BLaER1 (cell line): ENCODE measurements around the gene ZG16.
"Not testable (repeated sequence)": the region's sequence is repeated elsewhere in the genome, so short reads cannot be mapped to it uniquely, and the experiment has no call there.

Source experiments
- H3K27ac ChIP-seq: shearing (Covaris generic); formaldehyde crosslinking; 2 replicates; pipeline ENCODE4 v1.8.1; 2022
- H3K27me3 ChIP-seq: shearing (Covaris generic); formaldehyde crosslinking; 2 replicates; pipeline ENCODE4 v1.8.1; 2022
- H3K36me3 ChIP-seq: shearing (Covaris generic); formaldehyde crosslinking; 2 replicates; pipeline ENCODE4 v1.8.1; 2022
- H3K4me1 ChIP-seq: shearing (Covaris generic); formaldehyde crosslinking; 2 replicates; pipeline ENCODE4 v1.8.1; 2022
- H3K4me2 ChIP-seq: shearing (Covaris generic); formaldehyde crosslinking; 2 replicates; pipeline ENCODE4 v1.8.1; 2022
- H3K4me3 ChIP-seq: shearing (Covaris generic); formaldehyde crosslinking; 2 replicates; pipeline ENCODE4 v1.8.1; 2022
- H3K9ac ChIP-seq: shearing (Covaris generic); formaldehyde crosslinking; 2 replicates; pipeline ENCODE4 v1.8.1; 2022
- H3K9me3 ChIP-seq: shearing (Covaris generic); formaldehyde crosslinking; 2 replicates; pipeline ENCODE4 v1.8.1; 2022
- H4K20me1 ChIP-seq: shearing (Covaris generic); formaldehyde crosslinking; 2 replicates; pipeline ENCODE4 v1.8.1; 2022
- Cebpa-rat ChIP-seq: shearing (Covaris generic); IDR thresholded peaks from 2 replicates; pipeline ENCODE4 v1.8.1; 2022

The ZG16 gene

GRCh38 chr16:29789775-29790182 is 11.7 kb downstream of the ZG16 start:
- Histone ChIP-seq H3K27me3 (no peaks in the 10 kb centered on the region), H3K4me1 (peaks cover 37% of the 10 kb centered on the region), H3K9me3 (no peaks in the 10 kb centered on the region), H3K36me3 (peaks cover 24% of the 10 kb centered on the region), H4K20me1 (peaks cover 10% of the 10 kb centered on the region; the same call in 1 of the 2 replicates), H3K4me3 (peak overlapping the region; percentile 90), H3K4me2 (peak overlapping the region; percentile 93), H3K9ac (peak overlapping the region; percentile 85), H3K27ac (peak overlapping the region; percentile 90)
- no peak for TF ChIP-seq Cebpa-rat

- Histone ChIP-seq H3K4me2 (peak within 1 kb of the TSS; percentile 93), H3K4me1 (peaks cover 33% of the 10 kb centered on the region), H3K27ac (peak within 1 kb of the TSS; percentile 90), H3K36me3 (peaks cover 30% of the 10 kb centered on the region), H3K9me3 (no peaks in the 10 kb centered on the region), H4K20me1 (peaks cover 16% of the 10 kb centered on the region; the same call in 1 of the 2 replicates), H3K9ac (peak within 1 kb of the TSS; percentile 93), H3K27me3 (no peaks in the 10 kb centered on the region), H3K4me3 (peak within 1 kb of the TSS; percentile 90)
- TF ChIP-seq Cebpa-rat: no peak
Observed at GRCh38 chr16:29790183-29790948, 12.3 kb downstream of the ZG16 start, which contains the start of gene KIF22. Gene KIF22, plus strand, starts transcription at chr16:29790751. Its CDS starts 9 bp downstream, at chr16:29790760.

- no peaks in the 10 kb centered on the region for H3K27me3 ChIP-seq
- peak overlapping the region; percentile 90 for H3K4me3 ChIP-seq
- TF ChIP-seq Cebpa-rat: no peak
- H3K36me3 ChIP-seq: peaks cover 36% of the 10 kb centered on the region
- peak overlapping the region; percentile 73 for H3K4me2 ChIP-seq
- H4K20me1 ChIP-seq: peaks cover 18% of the 10 kb centered on the region; the same call in 1 of the 2 replicates
- peak overlapping the region; percentile 93 for H3K9ac ChIP-seq
- peaks cover 33% of the 10 kb centered on the region for H3K4me1 ChIP-seq
- no peaks in the 10 kb centered on the region for H3K9me3 ChIP-seq
- H3K27ac ChIP-seq: peak overlapping the region; percentile 90
Observed at GRCh38 chr16:29790949-29791844, 13.1 kb downstream of the ZG16 start.

- Histone ChIP-seq H4K20me1 (peaks cover 27% of the 10 kb centered on the region), H3K4me1 (peaks cover 33% of the 10 kb centered on the region), H3K27ac (peak overlapping the region; percentile 90; the same call in 1 of the 2 replicates), H3K9me3 (no peaks in the 10 kb centered on the region), H3K36me3 (peaks cover 45% of the 10 kb centered on the region), H3K4me2 (peak overlapping the region; percentile 73), H3K9ac (peak overlapping the region; percentile 93), H3K27me3 (no peaks in the 10 kb centered on the region), H3K4me3 (peak overlapping the region; percentile 90)
- TF ChIP-seq Cebpa-rat: no peak
Observed at GRCh38 chr16:29791845-29792807, 14.1 kb downstream of the ZG16 start.

GRCh38 chr16:29793153-29793552 is 15.1 kb downstream of the ZG16 start:
- Histone ChIP-seq H3K4me1 (peaks cover 33% of the 10 kb centered on the region), H4K20me1 (peaks cover 29% of the 10 kb centered on the region), H3K4me2 (peak overlapping the region; percentile 73; the same call in 1 of the 2 replicates), H3K36me3 (peaks cover 55% of the 10 kb centered on the region)
- not testable (repeated sequence) for H3K4me3 ChIP-seq, H3K9ac ChIP-seq, H3K27ac ChIP-seq, H3K9me3 ChIP-seq, H3K27me3 ChIP-seq

GRCh38 chr16:29794231-29794710 is 16.2 kb downstream of the ZG16 start:
- Histone ChIP-seq H3K27me3 (no peaks in the 10 kb centered on the region), H3K4me3 (no peak overlapping the region), H4K20me1 (peaks cover 29% of the 10 kb centered on the region), H3K27ac (no peak overlapping the region), H3K36me3 (peaks cover 67% of the 10 kb centered on the region), H3K4me2 (no peak overlapping the region), H3K9ac (peak overlapping the region; percentile 3; the same call in 1 of the 2 replicates), H3K9me3 (no peaks in the 10 kb centered on the region), H3K4me1 (peaks cover 33% of the 10 kb centered on the region)
- no peak for TF ChIP-seq Cebpa-rat

GRCh38 chr16:29802416-29802935 is 24.4 kb downstream of the ZG16 start:
- Histone ChIP-seq H3K4me1 (peaks cover 29% of the 10 kb centered on the region), H3K27ac (0 out of 2 replicates have a peak overlapping the region, but pooled peaks have one; percentile 35), H3K9ac (peak overlapping the region; percentile 90), H3K36me3 (peaks cover 64% of the 10 kb centered on the region), H3K4me3 (no peak overlapping the region), H3K4me2 (peak overlapping the region; percentile 89; the same call in 1 of the 2 replicates), H3K27me3 (no peaks in the 10 kb centered on the region), H3K9me3 (no peaks in the 10 kb centered on the region), H4K20me1 (no peaks in the 10 kb centered on the region)
- no peak for TF ChIP-seq Cebpa-rat

GRCh38 chr16:29804020-29804419 is 26.0 kb downstream of the ZG16 start:
- Histone ChIP-seq H3K4me3 (peak overlapping the region; percentile 75), H3K9ac (peak overlapping the region; percentile 90), H3K27ac (peak overlapping the region; percentile 93), H3K36me3 (peaks cover 55% of the 10 kb centered on the region), H3K4me2 (peak overlapping the region; percentile 89), H4K20me1 (peaks cover 11% of the 10 kb centered on the region), H3K4me1 (peaks cover 35% of the 10 kb centered on the region), H3K9me3 (no peaks in the 10 kb centered on the region), H3K27me3 (no peaks in the 10 kb centered on the region)
- no peak for TF ChIP-seq Cebpa-rat
